HG03378 (cell line): ENCODE results near the gene PRPF40A.

Experiments
- ATAC-seq: cut with Tn5 transposase; IDR thresholded peaks from one replicate; pipeline ENCODE4 v1.9.1; 2021; ENCODE audit warnings: mild to moderate bottlenecking, moderate library complexity; ENCODE audit not compliant: unreplicated experiment

The PRPF40A gene

GRCh38 chr2:152655880-152656279, 61.4 kb downstream of the PRPF40A start:
- no peak for ATAC-seq

GRCh38 chr2:152651834-152652233, 65.4 kb downstream of the PRPF40A start:
- ATAC-seq: no peak

- no peak for ATAC-seq
Observed at GRCh38 chr2:152650768-152651371, 66.4 kb downstream of the PRPF40A start.

GRCh38 chr2:152649997-152650396, 67.3 kb downstream of the PRPF40A start:
- ATAC-seq: no peak

GRCh38 chr2:152648336-152648735, 68.9 kb downstream of the PRPF40A start:
- no peak for ATAC-seq

- ATAC-seq: no peak
Observed at GRCh38 chr2:152647552-152647951, 69.7 kb downstream of the PRPF40A start.

GRCh38 chr2:152646775-152647174, 70.5 kb downstream of the PRPF40A start:
- no peak for ATAC-seq

GRCh38 chr2:152646264-152646663, 71.0 kb downstream of the PRPF40A start:
- ATAC-seq: no peak

- ATAC-seq: no peak
Observed at GRCh38 chr2:152644189-152644873, 72.9 kb downstream of the PRPF40A start.

- no peak for ATAC-seq
Observed at GRCh38 chr2:152638590-152638989, 78.7 kb downstream of the PRPF40A start.

- no peak for ATAC-seq
Observed at GRCh38 chr2:152638056-152638455, 79.2 kb downstream of the PRPF40A start.

GRCh38 chr2:152637251-152637650, 80.0 kb downstream of the PRPF40A start:
- no peak for ATAC-seq

- peak; percentile 83 for ATAC-seq
Observed at GRCh38 chr2:152635635-152636298, 81.5 kb downstream of the PRPF40A start.

GRCh38 chr2:152632736-152633135, 84.5 kb downstream of the PRPF40A start:
- no peak for ATAC-seq

GRCh38 chr2:152630466-152630865, 86.8 kb downstream of the PRPF40A start:
- no peak for ATAC-seq

- ATAC-seq: no peak
Observed at GRCh38 chr2:152629202-152629601, 88.1 kb downstream of the PRPF40A start.

- peak; percentile 70 for ATAC-seq
Observed at GRCh38 chr2:152627351-152627957, 89.8 kb downstream of the PRPF40A start.

- ATAC-seq: no peak
Observed at GRCh38 chr2:152626911-152627339, 90.3 kb downstream of the PRPF40A start.

- ATAC-seq: no peak
Observed at GRCh38 chr2:152624805-152625204, 92.5 kb downstream of the PRPF40A start.

- no peak for ATAC-seq
Observed at GRCh38 chr2:152623775-152624174, 93.5 kb downstream of the PRPF40A start.

GRCh38 chr2:152623076-152623740, 94.1 kb downstream of the PRPF40A start:
- no peak for ATAC-seq
